SK-N-SH (cell line): Measurements from ENCODE around the gene FAM20A. TPM values are rescaled to one million over a fixed set of nuclear protein-coding genes. Genes with fewer than 3 reads are reported as not detected.

Experiments
- CTCF ChIA-PET: fragments of 300-600, 350-600 bp; formaldehyde crosslinking; extraction: SDS; loops from one replicate; lab custom pipeline; 2021; lab: Yijun Ruan, JAX
- POLR2A ChIA-PET: fragments of 350-600 bp; sonication (Branson Sonifier 250); formaldehyde crosslinking; extraction: SDS; loops from one replicate; lab custom pipeline; 2020; ENCODE audit warnings: antibody characterized with exemption, inconsistent platforms; lab: Yijun Ruan, JAX
- DNase-seq: peaks from one replicate; pipeline ENCODE4 v3.0.0; 2012
- H2AFZ ChIP-seq: fragments of 200-600 bp; sonication (generic); 2 replicates; pipeline ENCODE4 v1.8.1; 2016; ENCODE audit warnings: antibody characterized with exemption, mild to moderate bottlenecking, low read depth
- H3F3A ChIP-seq: fragments of 200-600 bp; sonication (generic); replicated peaks from 2 replicates; pipeline ENCODE3; 2016; ENCODE audit warnings: antibody characterized with exemption, mild to moderate bottlenecking; ENCODE audit not compliant: insufficient read depth
- H3K27ac ChIP-seq, 2 experiments: fragments of 200-500 bp in 1 of 2; fragments of 200-600 bp in 1 of 2; sonication (Bioruptor generic) in 1 of 2; sonication (generic), shearing (Covaris generic) in 1 of 2; 2 replicates each; pipeline versions ENCODE4 v1.5.1 to v1.6.1; 2014 to 2016; ENCODE audit warnings: low read depth in 2 of 2, inconsistent platforms in 1 of 2, low read length in 1 of 2, mild to moderate bottlenecking in 1 of 2, mixed read lengths in 1 of 2
- H3K27me3 ChIP-seq: fragments of 200-600 bp; sonication (generic), shearing (Covaris generic); 2 replicates; pipeline ENCODE4 v1.6.1; 2016; ENCODE audit warnings: mixed run types; ENCODE audit not compliant: insufficient read depth
- H3K36me3 ChIP-seq, 2 experiments: fragments of 200-500 bp in 1 of 2; fragments of 200-600 bp in 1 of 2; sonication (Bioruptor generic) in 1 of 2; sonication (generic) in 1 of 2; replicated peaks in 1 of 2; 2 replicates each; pipeline versions ENCODE3 to v1.5.1; 2014 to 2016; ENCODE audit warnings: low read length in 1 of 2, mild to moderate bottlenecking in 1 of 2; ENCODE audit not compliant: insufficient read depth in 2 of 2, control insufficient read depth in 1 of 2
- H3K4me1 ChIP-seq, 2 experiments: fragments of 200-500 bp in 1 of 2; fragments of 200-600 bp in 1 of 2; sonication (Bioruptor generic) in 1 of 2; sonication (generic), shearing (Covaris generic) in 1 of 2; 2 replicates each; pipeline versions ENCODE4 v1.5.1 to v1.6.1; 2014 to 2016; ENCODE audit warnings: low read depth in 1 of 2, low read length in 1 of 2, mixed run types in 1 of 2; ENCODE audit not compliant: insufficient read depth in 2 of 2, control insufficient read depth in 1 of 2
- H3K4me2 ChIP-seq: fragments of 200-600 bp; sonication (generic), shearing (Covaris generic); 2 replicates; pipeline ENCODE4 v1.6.1; 2017; ENCODE audit warnings: mixed run types
- H3K4me3 ChIP-seq, 2 experiments: fragments of 200-500 bp in 1 of 2; fragments of 200-600 bp in 1 of 2; sonication (Bioruptor generic) in 1 of 2; sonication (generic), shearing (Covaris generic) in 1 of 2; 2 replicates each; pipeline versions ENCODE4 v1.5.1 to v1.8.1; 2014 to 2016; ENCODE audit warnings: low read depth in 2 of 2, inconsistent platforms in 1 of 2, low read length in 1 of 2, mild to moderate bottlenecking in 1 of 2, mixed read lengths in 1 of 2, moderate library complexity in 1 of 2
- H3K79me2 ChIP-seq: fragments of 200-600 bp; sonication (generic); 2 replicates; pipeline ENCODE4 v1.8.1; 2017; ENCODE audit warnings: mild to moderate bottlenecking; ENCODE audit not compliant: insufficient read depth
- H3K9ac ChIP-seq: fragments of 200-600 bp; sonication (generic); 2 replicates; pipeline ENCODE4 v1.6.1; 2017; ENCODE audit warnings: mixed run types
- H3K9me2 ChIP-seq: fragments of 200-600 bp; sonication (generic); 2 replicates; pipeline ENCODE4 v1.6.1; 2017; ENCODE audit warnings: mixed run types
- H3K9me3 ChIP-seq: fragments of 200-600 bp; sonication (generic); 2 replicates; pipeline ENCODE4 v1.6.1; 2017; ENCODE audit warnings: mixed run types, mild to moderate bottlenecking, moderate library complexity
- H4K20me1 ChIP-seq: fragments of 200-600 bp; sonication (generic); 2 replicates; pipeline ENCODE4 v1.6.1; 2017; ENCODE audit warnings: mild to moderate bottlenecking, mixed run types; ENCODE audit not compliant: insufficient read depth
- CHD2 ChIP-seq: fragments of 150-350 bp; IDR thresholded peaks from 2 replicates; pipeline ENCODE4 v1.6.1; 2018; ENCODE audit warnings: low read length; ENCODE audit not compliant: partially characterized antibody
- CTCF ChIP-seq: fragments of 200-600 bp; sonication (generic); IDR thresholded peaks from 2 replicates; pipeline ENCODE4 v1.6.1; 2017; ENCODE audit warnings: antibody characterized with exemption, mild to moderate bottlenecking, moderate library complexity
- EP300 ChIP-seq, 2 experiments: IDR thresholded peaks; 2 replicates each; pipeline versions ENCODE4 v1.4.0 to v1.6.1; 2012; ENCODE audit warnings: borderline replicate concordance in 1 of 2, low read depth in 1 of 2, low read length in 1 of 2
- FOSL2 ChIP-seq: IDR thresholded peaks from 2 replicates; pipeline ENCODE4 v1.4.0; 2012; ENCODE audit warnings: low read depth, mild to moderate bottlenecking, moderate library complexity, borderline replicate concordance
- GABPA ChIP-seq: IDR thresholded peaks from 2 replicates; pipeline ENCODE4 v1.4.0; 2012; ENCODE audit warnings: low read depth, mild to moderate bottlenecking
- GATA2 ChIP-seq: sonication (generic); formaldehyde crosslinking; IDR thresholded peaks from 2 replicates; pipeline ENCODE4 v1.5.0; 2020; ENCODE audit warnings: mild to moderate bottlenecking, missing genetic modification reagents
- JUND ChIP-seq: IDR thresholded peaks from 2 replicates; pipeline ENCODE4 v1.4.0; 2012
- MAX ChIP-seq: IDR thresholded peaks from 2 replicates; pipeline ENCODE4 v1.4.0; 2012; ENCODE audit warnings: low read depth
- NRF1 ChIP-seq: IDR thresholded peaks from 2 replicates; pipeline ENCODE4 v1.6.1; 2012; ENCODE audit warnings: low read depth, mild to moderate bottlenecking, low read length
- RCOR1 ChIP-seq: fragments of 150-350 bp; IDR thresholded peaks from 2 replicates; pipeline ENCODE4 v1.6.1; 2017; ENCODE audit warnings: antibody characterized with exemption, low read length
- REST ChIP-seq: IDR thresholded peaks from 2 replicates; pipeline ENCODE4 v1.6.1; 2012; ENCODE audit warnings: mild to moderate bottlenecking, low read depth, low read length, moderate library complexity
- RFX5 ChIP-seq: IDR thresholded peaks from 2 replicates; pipeline ENCODE4 v1.6.1; 2012; ENCODE audit warnings: mild to moderate bottlenecking, improper control_type of control experiment, low read length
- SMC3 ChIP-seq: IDR thresholded peaks from 2 replicates; pipeline ENCODE4 v1.6.1; 2012; ENCODE audit warnings: low read depth, low read length, improper control_type of control experiment
- TCF12 ChIP-seq: IDR thresholded peaks from 2 replicates; pipeline ENCODE4 v1.4.0; 2012
- TEAD4 ChIP-seq: IDR thresholded peaks from 2 replicates; pipeline ENCODE4 v1.4.0; 2012; ENCODE audit warnings: mild to moderate bottlenecking, borderline replicate concordance; ENCODE audit not compliant: insufficient read depth
- USF2 ChIP-seq: fragments of 150-350 bp; IDR thresholded peaks from 2 replicates; pipeline ENCODE4 v1.6.1; 2017; ENCODE audit warnings: antibody characterized with exemption, low read length, low read depth, borderline replicate concordance
- ZBTB33 ChIP-seq: IDR thresholded peaks from 2 replicates; pipeline ENCODE4 v1.4.0; 2012; ENCODE audit warnings: low read depth, borderline replicate concordance
- polyA plus RNA-seq, 3 experiments: library from polyadenylated mRNA; depleted of rRNA; stranded (reverse); fragments of >200 nt; gene quantifications; 2 replicates each; pipeline ENCODE4 v1.2.3, GENCODE V29; 2012

FAM20A gene
- polyA plus RNA-seq, 1 of the 3 experiments (the other 2 are of a cell fraction) = not detected

GRCh38 chr17:68569346-68569745, 31.8 kb downstream of the FAM20A start:
- Histone ChIP-seq H3K4me1 (no peaks in the 10 kb centered on the region), H3K4me3 (no peak overlapping the region), H3K27me3 (no peaks in the 10 kb centered on the region), H3K9me3 (no peaks in the 10 kb centered on the region), H3F3A (no peaks in the 10 kb centered on the region), H2AFZ (no peak overlapping the region), H3K4me2 (no peak overlapping the region), H3K9ac (no peak overlapping the region), H3K9me2 (no peaks in the 10 kb centered on the region), H4K20me1 (no peaks in the 10 kb centered on the region), H3K36me3 (no peaks in the 10 kb centered on the region), H3K79me2 (no peaks in the 10 kb centered on the region), H3K27ac (no peak overlapping the region)
- ChIA-PET POLR2A (no interaction called here), CTCF (interaction anchor here (1.6 kb wide), 1 partner anchor 7 kb away, joined by 4 read pairs; no protein-coding TSS in a partner anchor)
- TF ChIP-seq NRF1 (no peak), RCOR1 (no peak), CTCF (no peak), FOSL2 (no peak), SMC3 (no peak), RFX5 (no peak), EP300 (IDR thresholded peaks at IDR 0.05; ENCODE audit: borderline replicate concordance in 1 of 2, low read depth in 1 of 2, low read length in 1 of 2) (no peak), MAX (no peak), ZBTB33 (no peak), JUND (no peak), CHD2 (no peak), GATA2 (CRISPR knock-in tag) (no peak), USF2 (no peak), TCF12 (no peak), GABPA (no peak), REST (no peak), TEAD4 (no peak)
- DNase-seq = no peak
